ENCODE measurements around the gene ATP6V0E1. TPM values are rescaled to one million over a fixed set of nuclear protein-coding genes. Genes with fewer than 3 reads are reported as not detected.
A peak's percentile ranks its signal among the peaks of the same experiment; 100 is the strongest.
"Not testable (repeated sequence)": the region's sequence is repeated elsewhere in the genome, so short reads cannot be mapped to it uniquely, and the experiment has no call there.

Gene ATP6V0E1
- polyA plus RNA-seq, 1 donor from 2014 or later: 427 TPM

DNA sequence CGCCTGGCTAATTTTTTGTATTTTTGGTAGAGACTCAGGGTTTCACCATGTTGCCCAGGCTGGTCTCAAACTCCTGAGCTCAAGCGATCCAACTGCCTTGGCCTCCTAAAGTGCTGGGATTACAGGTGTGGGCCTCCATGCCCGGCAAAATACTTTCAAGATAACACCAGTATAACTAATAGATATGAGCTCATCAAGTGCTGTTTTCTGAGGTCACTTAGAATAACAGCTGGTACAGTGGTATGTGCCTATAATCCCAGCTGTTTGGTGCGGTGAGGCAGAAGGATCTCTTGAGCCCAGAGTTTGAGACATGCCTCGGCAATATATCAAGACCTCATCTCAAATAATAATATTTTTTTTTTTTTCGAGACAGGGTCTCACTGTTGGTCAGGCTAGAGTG, 42.1 kb downstream of the ATP6V0E1 start:
- no peak overlapping the region for H3K4me3 Mint-ChIP-seq
- no peaks in the 10 kb centered on the region for H3K27me3 Mint-ChIP-seq
- no peaks in the 10 kb centered on the region for H3K9me3 Mint-ChIP-seq
- peaks cover 4% of the 10 kb centered on the region for H3K36me3 Mint-ChIP-seq
- H3K27ac Mint-ChIP-seq: no peak overlapping the region
- peaks cover 4 to 13% (median 6%) of the 10 kb centered on the region in 3 donors for H3K4me1 Mint-ChIP-seq

DNA sequence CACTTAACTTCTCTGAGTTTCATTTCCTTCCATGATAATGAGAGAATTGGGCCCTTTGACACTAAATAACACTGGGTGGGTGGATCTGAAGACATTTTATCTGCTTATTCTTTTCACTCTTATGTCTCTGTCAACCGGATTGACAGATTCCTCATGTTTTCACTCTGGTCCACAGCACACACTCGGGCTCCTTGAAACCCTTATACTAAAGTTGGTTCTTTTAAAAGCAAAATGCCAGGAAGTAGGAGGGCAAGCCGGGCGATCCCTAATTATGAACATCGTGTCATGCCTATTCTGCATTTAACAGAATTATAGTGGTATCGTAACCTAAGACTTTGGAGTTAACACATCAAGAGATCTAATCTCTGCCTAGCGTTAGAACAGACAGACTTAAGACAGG, 44.3 kb downstream of the ATP6V0E1 start:
- Mint-ChIP-seq H3K4me3 (no peak overlapping the region), H3K27me3 (no peaks in the 10 kb centered on the region), H3K27ac (peak overlapping the region in 1 of 3 donors; percentile 17), H3K36me3 (peaks cover 4% of the 10 kb centered on the region), H3K4me1 (peaks cover 4 to 13% (median 6%) of the 10 kb centered on the region in 3 donors), H3K9me3 (no peaks in the 10 kb centered on the region)

DNA sequence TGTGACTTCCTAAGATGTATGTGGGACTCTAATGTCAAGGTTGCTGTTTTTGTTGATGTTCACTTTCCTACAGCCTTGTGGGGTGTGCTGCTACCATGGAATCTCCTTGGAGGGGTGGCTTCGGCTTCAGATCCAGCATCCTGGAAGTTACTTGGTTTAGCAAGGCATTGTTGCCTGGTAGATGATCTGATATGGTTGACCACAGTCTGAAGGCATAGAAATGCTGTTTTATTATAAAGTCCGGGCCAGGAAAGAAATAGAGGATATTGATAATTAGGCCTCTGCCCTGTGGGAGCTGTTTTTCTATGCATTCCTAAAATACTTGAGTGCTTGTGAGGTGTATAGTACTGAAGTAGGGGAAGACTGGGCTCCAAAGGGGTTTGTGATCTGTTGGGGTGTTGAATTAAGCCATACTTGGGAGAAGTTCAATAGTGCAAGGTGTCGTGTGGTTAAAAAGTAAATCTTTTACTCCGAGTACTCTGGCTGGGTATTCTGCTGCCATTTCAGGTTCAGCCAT, 45.3 kb downstream of the ATP6V0E1 start:
- H3K4me3 Mint-ChIP-seq: no peak overlapping the region
- H3K9me3 Mint-ChIP-seq: no peaks in the 10 kb centered on the region
- H3K27me3 Mint-ChIP-seq: no peaks in the 10 kb centered on the region
- H3K36me3 Mint-ChIP-seq: peaks cover 4% of the 10 kb centered on the region
- no peak overlapping the region for H3K27ac Mint-ChIP-seq
- H3K4me1 Mint-ChIP-seq: peaks cover 9 to 10% (median 10%) of the 10 kb centered on the region in 3 donors

DNA sequence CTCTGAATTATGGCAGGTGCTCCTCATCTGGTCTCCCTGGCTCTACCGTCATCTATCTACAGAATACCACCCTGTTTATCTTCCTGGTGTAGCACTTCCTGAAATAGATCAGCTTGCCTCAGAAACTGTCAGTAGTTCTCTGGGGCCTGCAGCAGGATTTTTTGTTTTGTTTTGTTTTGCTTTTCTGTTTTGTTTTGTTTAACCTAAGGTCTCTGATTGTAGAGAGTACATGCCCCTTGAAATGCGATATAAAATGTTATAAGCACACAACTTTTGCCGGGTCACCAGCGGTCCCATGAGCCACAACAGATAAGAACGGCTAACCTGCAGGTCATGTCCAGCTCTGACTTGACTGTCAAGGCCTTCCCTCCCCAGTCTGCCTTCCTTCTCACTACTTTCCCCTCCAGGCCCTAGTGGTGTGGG, 45.9 kb downstream of the ATP6V0E1 start:
- Mint-ChIP-seq H3K4me3 (no peak overlapping the region), H3K4me1 (peaks cover 10 to 13% (median 12%) of the 10 kb centered on the region in 3 donors), H3K9me3 (no peaks in the 10 kb centered on the region), H3K36me3 (peaks cover 3% of the 10 kb centered on the region), H3K27ac (no peak overlapping the region), H3K27me3 (no peaks in the 10 kb centered on the region)

DNA sequence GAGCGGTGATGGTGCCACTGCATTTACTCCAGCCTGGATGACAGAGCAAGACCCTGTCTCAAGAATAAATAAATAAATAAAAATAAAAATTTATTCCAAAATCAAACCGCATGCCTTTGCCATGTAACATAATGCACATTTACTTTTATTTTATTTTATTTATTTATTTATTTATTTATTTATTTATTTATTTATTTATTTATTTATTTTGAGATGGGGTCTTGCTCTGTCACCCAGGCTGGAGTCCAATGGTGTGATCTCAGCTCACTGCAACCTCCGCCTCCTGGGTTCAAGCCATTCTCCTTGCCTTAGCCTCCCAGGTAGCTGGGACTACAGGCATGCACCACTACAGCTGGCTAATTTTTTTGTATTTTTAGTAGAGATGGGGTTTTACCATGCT, 48.5 kb downstream of the ATP6V0E1 start:
- H3K36me3 Mint-ChIP-seq, H3K9me3 Mint-ChIP-seq, H3K4me3 Mint-ChIP-seq, H3K27ac Mint-ChIP-seq, H3K27me3 Mint-ChIP-seq: not testable (repeated sequence)
- H3K4me1 Mint-ChIP-seq: peaks cover 29 to 32% (median 30%) of the 10 kb centered on the region in 3 donors

DNA sequence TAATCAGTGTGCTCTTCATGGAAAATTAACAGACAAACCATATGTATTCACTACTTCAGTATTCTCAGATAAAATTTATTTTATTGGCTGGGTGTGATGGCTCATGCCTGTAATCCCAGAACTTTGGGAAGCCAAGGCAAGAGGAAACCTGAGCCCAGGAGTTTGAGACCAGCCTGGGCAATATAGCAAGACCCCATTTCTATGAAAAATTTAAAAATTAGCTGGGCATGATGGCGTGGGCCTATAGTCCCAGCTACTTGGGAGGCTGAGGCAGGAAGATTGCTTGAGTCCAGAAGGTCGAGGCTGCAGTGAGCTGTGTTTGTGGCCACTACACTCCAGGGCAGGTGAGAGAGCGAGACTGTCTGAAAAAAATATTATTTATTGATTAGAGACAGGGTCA, 49.2 kb downstream of the ATP6V0E1 start:
- Mint-ChIP-seq H3K9me3 (no peaks in the 10 kb centered on the region), H3K27me3 (no peaks in the 10 kb centered on the region), H3K36me3 (peaks cover 3% of the 10 kb centered on the region), H3K4me3 (no peak overlapping the region), H3K27ac (peak overlapping the region in 1 of 3 donors; percentile 97), H3K4me1 (peaks cover 30 to 37% (median 34%) of the 10 kb centered on the region in 3 donors)

DNA sequence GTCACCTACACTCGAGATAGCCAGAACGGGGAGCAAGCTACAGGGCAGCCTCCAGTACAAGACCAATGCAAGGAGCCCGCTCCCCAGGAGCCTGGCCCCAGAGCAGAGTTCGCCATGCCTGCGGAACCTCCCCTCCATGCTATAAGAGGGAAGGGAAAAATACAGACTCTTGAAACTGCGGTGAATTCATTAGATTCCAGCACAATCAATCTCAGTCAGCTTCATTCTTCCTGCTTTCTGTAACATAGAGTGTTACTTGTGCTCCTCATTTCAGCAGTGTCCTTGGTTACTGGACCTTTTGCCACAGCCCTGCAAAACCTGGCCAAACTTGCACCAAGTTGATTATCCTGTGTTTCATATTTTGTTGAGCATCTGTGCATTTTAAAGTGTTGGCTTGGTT, 50.4 kb downstream of the ATP6V0E1 start:
- Mint-ChIP-seq H3K27me3 (no peaks in the 10 kb centered on the region), H3K4me3 (no peak overlapping the region), H3K4me1 (peaks cover 28 to 37% (median 34%) of the 10 kb centered on the region in 3 donors), H3K27ac (peak overlapping the region in 2 of 3 donors; percentile 93 to 97), H3K36me3 (peaks cover 3% of the 10 kb centered on the region), H3K9me3 (no peaks in the 10 kb centered on the region)

DNA sequence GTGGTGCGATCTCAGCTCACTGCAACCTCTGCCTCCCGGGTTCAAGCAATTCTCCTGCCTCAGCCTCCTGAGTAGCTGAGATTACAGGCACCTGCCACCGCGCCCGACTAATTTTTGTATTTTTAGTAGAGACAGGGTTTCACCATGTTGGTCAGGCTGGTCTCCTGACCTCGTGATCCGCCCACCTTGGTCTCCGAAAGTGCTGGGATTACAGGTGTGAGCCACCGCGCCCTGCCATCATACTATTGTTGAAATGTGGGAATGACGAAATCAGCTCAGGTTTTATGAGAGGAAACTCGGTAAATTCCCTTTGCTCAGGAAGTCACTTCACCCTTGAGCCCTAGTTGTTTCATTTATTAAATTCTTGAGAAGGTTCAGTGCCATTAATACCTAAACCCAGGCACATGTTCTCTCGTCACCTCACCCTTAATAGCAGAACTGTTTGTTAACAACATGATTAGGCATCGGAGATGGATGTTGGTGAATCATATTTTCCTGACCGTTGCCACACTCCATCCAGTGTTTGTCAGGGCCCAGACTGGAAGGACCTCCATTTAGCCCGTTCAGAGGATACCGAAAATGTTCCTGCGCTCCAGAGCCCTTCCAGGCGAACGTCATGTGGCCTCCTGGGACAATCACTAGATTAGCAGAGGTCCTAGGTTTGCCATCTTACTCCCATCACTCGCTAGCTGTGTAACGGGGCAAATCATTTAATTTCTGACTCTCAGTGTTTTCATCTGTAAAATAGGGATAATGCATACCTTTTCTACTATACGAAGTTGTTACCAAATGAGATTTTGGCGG, 52.5 kb downstream of the ATP6V0E1 start:
- H3K36me3 Mint-ChIP-seq: peaks cover 3% of the 10 kb centered on the region
- H3K4me3 Mint-ChIP-seq: peak overlapping the region; percentile 86 to 95 (median 92)
- H3K9me3 Mint-ChIP-seq: no peaks in the 10 kb centered on the region
- H3K4me1 Mint-ChIP-seq: peaks cover 28 to 48% (median 38%) of the 10 kb centered on the region in 3 donors
- H3K27ac Mint-ChIP-seq: peak overlapping the region; percentile 92 to 97 (median 93)
- H3K27me3 Mint-ChIP-seq: no peaks in the 10 kb centered on the region

DNA sequence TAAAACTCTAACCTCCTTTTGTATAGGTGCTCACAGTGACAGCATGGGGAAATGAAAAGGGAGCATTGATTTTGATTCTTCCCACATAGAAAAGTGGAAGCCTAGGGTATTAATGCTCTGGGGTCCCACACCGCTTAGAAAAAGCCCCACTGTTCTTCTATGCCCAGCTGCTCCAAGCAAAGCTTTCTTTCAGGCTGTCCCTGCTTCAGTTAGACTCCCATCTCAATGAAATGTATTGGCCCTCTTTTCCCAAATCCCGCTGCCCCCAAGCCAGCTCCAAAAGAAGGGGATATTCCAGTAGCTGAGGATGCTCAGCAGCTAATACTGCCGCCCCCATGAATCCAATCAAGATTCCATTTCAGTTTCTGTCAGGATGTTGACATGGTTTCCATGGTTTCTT, 55.6 kb downstream of the ATP6V0E1 start:
- Mint-ChIP-seq H3K36me3 (peaks cover 3% of the 10 kb centered on the region), H3K27ac (peak overlapping the region in 2 of 3 donors; percentile 37 to 85), H3K4me1 (peaks cover 27 to 41% (median 32%) of the 10 kb centered on the region in 3 donors), H3K4me3 (peak overlapping the region in 1 of 4 donors; percentile 48), H3K27me3 (no peaks in the 10 kb centered on the region), H3K9me3 (no peaks in the 10 kb centered on the region)

DNA sequence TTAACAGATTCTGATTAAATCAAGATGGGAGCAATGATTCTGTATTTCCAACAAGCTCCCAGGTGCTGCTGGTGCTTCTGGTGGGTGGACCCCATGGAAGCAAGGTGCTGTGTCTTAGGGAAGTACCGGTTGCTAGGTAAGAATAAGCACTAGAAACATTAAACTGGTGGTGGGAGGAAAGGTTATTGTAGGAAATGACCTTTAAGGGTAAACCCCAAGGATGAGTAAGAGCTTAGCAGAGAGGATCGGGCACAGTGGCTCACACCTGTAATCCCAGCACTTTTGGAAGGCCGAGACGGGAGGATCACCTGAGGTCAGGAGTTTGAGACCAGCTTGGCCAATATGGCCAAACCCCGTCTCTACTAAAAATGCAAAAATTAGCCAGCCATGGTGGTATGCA, 56.4 kb downstream of the ATP6V0E1 start:
- H3K4me3 Mint-ChIP-seq: no peak overlapping the region
- peak overlapping the region in 2 of 3 donors; percentile 37 to 39 for H3K27ac Mint-ChIP-seq
- H3K36me3 Mint-ChIP-seq: no peaks in the 10 kb centered on the region
- no peaks in the 10 kb centered on the region for H3K27me3 Mint-ChIP-seq
- no peaks in the 10 kb centered on the region for H3K9me3 Mint-ChIP-seq
- H3K4me1 Mint-ChIP-seq: peaks cover 19 to 33% (median 25%) of the 10 kb centered on the region in 3 donors

DNA sequence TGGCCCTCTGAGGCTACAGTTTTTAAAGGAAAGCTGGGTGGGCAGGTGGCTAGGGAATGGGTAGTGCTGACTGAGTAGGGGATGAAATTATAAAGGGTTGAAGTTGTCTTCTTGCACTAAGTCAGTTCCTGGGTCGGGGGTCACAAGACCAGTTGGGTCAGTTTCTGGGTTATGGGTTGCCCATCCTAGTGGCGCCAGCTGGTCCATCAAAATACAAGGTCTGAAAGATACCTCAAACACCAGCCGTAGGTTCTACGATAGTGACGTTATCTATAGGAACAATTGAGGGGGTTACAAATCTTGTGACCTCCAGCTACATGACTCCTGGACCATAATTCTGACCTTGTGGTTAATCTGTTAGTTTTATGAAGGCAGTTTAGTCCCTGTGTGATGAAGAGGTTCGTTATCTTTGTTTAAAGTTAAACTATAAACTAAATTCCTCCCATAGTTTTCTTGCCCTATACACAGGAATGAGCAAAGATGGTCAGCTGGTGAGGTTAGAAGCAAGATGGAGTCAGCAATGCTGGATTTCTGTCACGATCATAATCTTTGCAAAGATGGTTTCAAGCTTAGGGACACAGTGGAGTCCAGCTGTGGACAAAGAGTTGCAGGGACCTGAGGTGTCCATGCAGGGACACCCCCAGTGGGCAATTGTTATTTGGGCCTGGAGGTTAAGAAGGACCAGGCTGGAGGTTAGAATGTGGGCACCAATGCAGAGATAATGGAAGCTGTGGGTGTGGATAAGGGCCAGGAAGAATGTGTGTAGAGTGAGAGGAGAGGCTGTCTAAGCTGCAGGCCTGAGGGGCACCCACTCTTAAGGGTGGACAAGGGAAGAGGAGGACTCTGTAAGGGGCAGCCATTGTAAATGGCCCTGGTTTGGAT, 58.6 kb downstream of the ATP6V0E1 start:
- H3K27ac Mint-ChIP-seq: peak overlapping the region in 1 of 3 donors; percentile 7
- no peaks in the 10 kb centered on the region for H3K36me3 Mint-ChIP-seq
- H3K4me3 Mint-ChIP-seq: no peak overlapping the region
- no peaks in the 10 kb centered on the region for H3K9me3 Mint-ChIP-seq
- H3K27me3 Mint-ChIP-seq: no peaks in the 10 kb centered on the region
- peaks cover 4 to 16% (median 7%) of the 10 kb centered on the region in 3 donors for H3K4me1 Mint-ChIP-seq

DNA sequence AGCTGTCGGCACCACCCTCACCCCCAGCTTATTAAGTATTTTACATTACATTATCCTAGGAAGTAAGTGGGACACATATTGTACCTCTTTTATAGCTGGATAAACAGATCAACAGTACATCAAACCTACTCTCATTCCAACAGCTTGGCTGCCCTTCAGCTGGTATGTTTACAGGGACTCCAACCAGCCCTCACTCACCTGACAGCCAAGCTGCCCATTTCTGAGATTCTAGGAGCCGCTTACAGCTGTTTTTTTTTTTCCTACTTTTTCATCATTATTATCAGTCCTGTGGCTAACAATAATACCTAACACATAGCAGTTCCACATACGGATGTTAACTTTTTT, 59.2 kb downstream of the ATP6V0E1 start:
- Mint-ChIP-seq H3K9me3 (no peaks in the 10 kb centered on the region), H3K27me3 (no peaks in the 10 kb centered on the region), H3K4me3 (no peak overlapping the region), H3K4me1 (peaks cover 2 to 11% (median 4%) of the 10 kb centered on the region in 3 donors), H3K36me3 (no peaks in the 10 kb centered on the region), H3K27ac (no peak overlapping the region)

DNA sequence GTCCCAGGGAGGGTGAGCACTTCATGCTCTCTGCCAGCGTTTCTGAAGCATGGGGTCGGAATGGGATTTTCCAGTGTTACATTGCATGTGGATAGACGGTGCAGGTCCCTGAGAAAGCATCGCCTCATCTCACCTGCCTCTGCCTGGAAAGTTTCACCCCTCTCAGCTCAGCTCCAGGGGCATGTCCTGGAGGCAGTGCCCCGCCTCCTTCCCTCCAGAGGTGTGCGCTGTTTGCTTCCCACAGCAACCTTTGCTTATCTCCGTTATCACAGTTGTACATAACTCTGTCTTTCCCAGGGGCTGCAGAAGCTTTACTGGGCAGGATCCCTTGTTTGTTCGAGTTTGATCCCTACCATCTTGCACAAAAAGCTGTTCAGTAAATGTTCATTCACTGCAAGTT, 61.9 kb downstream of the ATP6V0E1 start:
- Mint-ChIP-seq H3K4me1 (peaks cover 0 to 2% (median 1%) of the 10 kb centered on the region in 3 donors), H3K36me3 (no peaks in the 10 kb centered on the region), H3K9me3 (no peaks in the 10 kb centered on the region), H3K27me3 (no peaks in the 10 kb centered on the region), H3K27ac (no peak overlapping the region), H3K4me3 (no peak overlapping the region)

DNA sequence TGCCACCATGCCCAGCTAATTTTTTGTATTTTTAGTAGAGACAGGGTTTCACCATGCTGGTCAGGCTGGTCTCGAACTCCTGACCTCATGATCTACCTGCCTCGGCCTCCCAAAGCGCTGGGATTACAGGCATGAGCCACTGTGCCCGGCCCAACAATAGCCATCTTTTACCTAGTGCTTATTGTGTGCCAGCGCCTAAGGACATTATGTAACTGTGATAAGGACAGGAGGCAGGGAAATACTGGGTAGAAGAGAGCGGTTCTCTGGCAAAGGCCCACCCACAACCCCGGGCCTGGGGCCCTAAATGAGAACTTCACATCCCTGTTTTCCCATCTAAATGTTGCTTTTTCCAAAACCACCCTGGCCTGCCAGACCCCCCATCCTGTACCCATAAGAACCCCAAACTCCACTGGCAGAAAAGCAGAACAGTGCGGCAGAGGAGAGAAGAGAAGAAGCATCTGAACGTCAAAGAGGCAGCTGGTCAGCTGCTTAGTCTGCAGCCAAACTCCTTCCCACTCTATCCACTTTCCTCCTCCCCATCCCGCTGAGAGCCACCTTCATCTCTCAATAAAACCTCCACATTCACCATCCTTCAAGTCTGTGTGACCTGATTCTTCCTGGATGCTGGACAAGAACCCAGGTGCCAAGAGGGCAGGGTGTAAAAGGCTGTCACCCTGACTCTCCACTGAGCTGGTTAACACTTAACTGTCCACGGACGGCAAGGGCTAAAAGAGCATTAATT, 63.7 kb downstream of the ATP6V0E1 start:
- H3K9me3 Mint-ChIP-seq, H3K4me3 Mint-ChIP-seq, H3K27me3 Mint-ChIP-seq, H3K36me3 Mint-ChIP-seq, H3K27ac Mint-ChIP-seq, H3K4me1 Mint-ChIP-seq: not testable (repeated sequence)

DNA sequence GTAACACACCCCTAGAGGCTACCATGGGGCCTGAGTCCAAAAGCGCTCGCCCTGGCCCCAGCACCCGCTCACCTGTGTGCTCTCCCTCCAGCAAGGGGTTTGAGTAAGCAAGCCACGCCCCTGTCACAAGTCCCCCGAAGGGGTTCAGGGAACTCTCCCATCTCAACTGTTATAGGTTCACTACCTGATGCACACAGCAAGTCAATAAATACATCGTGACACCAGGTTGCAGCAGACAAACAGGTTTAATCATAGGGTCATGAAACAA, 64.2 kb downstream of the ATP6V0E1 start:
- Mint-ChIP-seq H3K27me3 (no peaks in the 10 kb centered on the region), H3K4me1 (peaks cover 3 to 6% (median 6%) of the 10 kb centered on the region in 3 donors), H3K4me3 (no peak overlapping the region), H3K27ac (no peak overlapping the region), H3K36me3 (no peaks in the 10 kb centered on the region), H3K9me3 (no peaks in the 10 kb centered on the region)

Data from IgD-negative memory B cell (primary cell).